Keratinocyte (primary cell): Measurements from ENCODE around the gene CCSAP. TPM values are rescaled to one million over a fixed set of nuclear protein-coding genes. Genes with fewer than 3 reads are reported as not detected.

Experiments used
- DNase-seq: peaks from one replicate; pipeline ENCODE4 v3.0.0-alpha.2; 2011; ENCODE audit warnings: low read depth, missing footprints, low spot score
- FAIRE-seq: peaks from 2 replicates; lab custom pipeline; 2011; peaks lifted over from hg19 to GRCh38; lab: Jason Lieb, UNC
- H2AFZ ChIP-seq: 2 replicates; pipeline ENCODE4 v1.6.0; 2012; ENCODE audit warnings: low read length, control low read depth, inconsistent platforms; ENCODE audit not compliant: control insufficient read depth
- H3K27ac ChIP-seq: 2 replicates; pipeline ENCODE4 v1.5.1; 2011; ENCODE audit warnings: low read length; ENCODE audit not compliant: control insufficient read depth, insufficient read depth
- H3K27me3 ChIP-seq: 3 replicates; pipeline ENCODE4 v1.6.0; 2011; ENCODE audit warnings: low read length; ENCODE audit not compliant: control insufficient read depth, insufficient read depth; ENCODE audit errors: extremely low read depth
- H3K36me3 ChIP-seq, 2 experiments: 2 replicates in 1 of 2; 3 replicates in 1 of 2; pipeline ENCODE4 v1.5.1; 2011; ENCODE audit warnings: low read length in 2 of 2, mild to moderate bottlenecking in 1 of 2; ENCODE audit not compliant: control insufficient read depth in 2 of 2, insufficient read depth in 2 of 2; ENCODE audit errors: extremely low read depth in 1 of 2
- H3K4me1 ChIP-seq: 3 replicates; pipeline ENCODE4 v1.5.1; 2011; ENCODE audit warnings: low read length; ENCODE audit not compliant: control insufficient read depth, insufficient read depth; ENCODE audit errors: extremely low read depth
- H3K4me2 ChIP-seq: 3 replicates; pipeline ENCODE4 v1.6.0; 2011; ENCODE audit warnings: low read depth, low read length; ENCODE audit not compliant: control insufficient read depth, insufficient read depth; ENCODE audit errors: extremely low read depth
- H3K4me3 ChIP-seq, 3 experiments: fragments of 200-600 bp in 1 of 3; sonication (generic) in 1 of 3; 2 replicates in 2 of 3; 3 replicates in 1 of 3; pipeline ENCODE4 v1.5.1; 2011 to 2016; ENCODE audit warnings: low read length in 3 of 3, mild to moderate bottlenecking in 3 of 3, control low read depth in 2 of 3, inconsistent platforms in 1 of 3, low read depth in 1 of 3, mixed read lengths in 1 of 3, mixed run types in 1 of 3, moderate library complexity in 1 of 3; ENCODE audit not compliant: control insufficient read depth in 2 of 3, insufficient read depth in 2 of 3; ENCODE audit errors: extremely low read depth in 1 of 3
- H3K79me2 ChIP-seq: 2 replicates; pipeline ENCODE4 v1.6.0; 2012; ENCODE audit warnings: low read length; ENCODE audit not compliant: control insufficient read depth, insufficient read depth
- H3K9ac ChIP-seq: 3 replicates; pipeline ENCODE4 v1.6.0; 2011; ENCODE audit warnings: low read length; ENCODE audit not compliant: control insufficient read depth, insufficient read depth; ENCODE audit errors: extremely low read depth
- H3K9me1 ChIP-seq: 3 replicates; pipeline ENCODE4 v1.6.0; 2011; ENCODE audit warnings: low read length; ENCODE audit not compliant: control insufficient read depth, insufficient read depth; ENCODE audit errors: extremely low read depth
- H3K9me3 ChIP-seq: 2 replicates; pipeline ENCODE4 v1.5.1; 2012; ENCODE audit warnings: low read depth, low read length; ENCODE audit not compliant: control insufficient read depth
- H4K20me1 ChIP-seq: 3 replicates; pipeline ENCODE4 v1.6.0; 2011; ENCODE audit warnings: low read length; ENCODE audit not compliant: control insufficient read depth, insufficient read depth; ENCODE audit errors: extremely low read depth
- EZH2 ChIP-seq: IDR thresholded peaks from one replicate; pipeline ENCODE4 v1.6.1; 2012; ENCODE audit warnings: inconsistent platforms, mild to moderate bottlenecking, low read length, moderate library complexity
- dilution Hi-C: fragments of 300-500 bp; cut with MboI; formaldehyde crosslinking; loops from one replicate; pipeline ENCODE4 v1.7.0; 2020; ENCODE audit warnings: low sequenced_read_pairs; ENCODE audit not compliant: extremely low pct_ligation_motif_present
- polyA plus RNA-seq, 5 experiments: library from polyadenylated mRNA; depleted of rRNA in 3 of 5; stranded (reverse) in 3 of 5; stranded (forward) in 1 of 5; unstranded in 1 of 5; fragments of >200 nt; gene quantifications; 1 replicate in 1 of 5; 2 replicates in 3 of 5; 3 replicates in 1 of 5; pipeline versions ENCODE4 v1.2.1 to v1.2.3, GENCODE V29; 2011 to 2012; ENCODE audit warnings: missing spikeins in 2 of 5, low read depth in 1 of 5, low replicate concordance in 1 of 5
- TF ChIP-seq, protein P1 (sequence below), 3 experiments: IDR thresholded peaks in 1 of 3; conservative IDR thresholded peaks in 1 of 3; optimal IDR thresholded peaks in 1 of 3; 2 replicates in 2 of 3; 3 replicates in 1 of 3; pipeline versions ENCODE3 to v1.5.1; 2011; ENCODE audit warnings: low read length in 3 of 3, mild to moderate bottlenecking in 3 of 3, moderate library complexity in 2 of 3, control low read depth in 1 of 3, inconsistent platforms in 1 of 3; ENCODE audit not compliant: insufficient read depth in 2 of 3; ENCODE audit errors: extremely low read depth in 1 of 3

Gene CCSAP
- polyA plus RNA-seq, 1 donor (not counting 4 experiments of a cell fraction or from before 2014, with no cell fraction given): 6.5 TPM

DNA sequence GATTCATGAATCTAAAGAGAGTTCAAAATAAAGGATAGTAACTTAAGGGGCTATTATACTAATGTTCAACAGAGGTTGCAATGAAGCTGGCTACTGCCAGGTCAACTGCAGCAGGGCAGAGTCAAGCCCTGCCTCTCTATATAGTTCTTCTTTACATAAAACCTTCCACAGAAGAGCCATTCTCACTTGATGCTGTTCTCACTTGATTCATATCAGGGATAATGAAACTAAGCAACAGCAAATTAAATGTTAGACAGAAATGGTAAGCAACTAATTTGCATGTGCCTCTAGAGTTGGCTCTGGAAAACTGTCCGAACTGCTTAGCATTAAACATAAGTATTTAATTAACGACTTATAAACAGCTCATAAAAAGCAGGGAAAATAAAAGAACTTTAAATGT lies 17.4 kb downstream of the CCSAP start:
- Histone ChIP-seq H3K36me3 (peaks cover 3 to 12% of the 10 kb centered on the region in 2 experiments), H3K27ac (no peak overlapping the region), H3K4me1 (no peaks in the 10 kb centered on the region)

DNA sequence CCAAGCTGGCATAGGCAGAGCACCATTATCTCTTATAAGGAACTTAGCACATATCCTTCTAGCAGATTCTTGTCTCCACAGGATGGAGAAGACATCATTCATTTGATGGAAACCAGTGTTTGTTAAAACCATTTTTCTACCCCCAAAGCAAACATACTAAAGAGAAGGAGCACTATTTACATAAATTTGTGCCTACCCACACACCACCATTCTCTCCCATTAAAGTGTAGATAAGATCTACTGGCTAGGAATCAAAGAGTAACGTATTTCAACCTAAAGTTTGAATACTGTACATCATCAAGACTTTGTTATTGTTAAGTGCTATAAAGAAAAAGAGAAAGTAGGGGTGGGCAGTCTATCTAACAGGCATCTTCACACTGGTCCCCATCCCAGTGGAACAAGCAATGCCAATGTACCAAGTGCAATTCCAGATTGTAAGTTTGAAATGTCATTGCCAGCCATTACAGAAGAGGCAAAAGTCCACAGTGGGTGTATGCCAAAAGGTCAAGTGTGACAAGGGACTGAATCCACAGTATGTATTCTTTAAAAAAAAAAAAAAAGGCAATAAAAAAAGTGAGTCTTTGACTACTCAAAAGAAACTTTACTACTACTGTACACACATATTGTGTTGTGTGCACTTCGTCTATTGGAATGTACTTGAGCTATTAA lies 18.8 kb downstream of the CCSAP start:
- Histone ChIP-seq H3K9me3 (no peaks in the 10 kb centered on the region), H2AFZ (no peak overlapping the region), H3K9me1 (no peaks in the 10 kb centered on the region), H3K27me3 (no peaks in the 10 kb centered on the region), H3K4me1 (no peaks in the 10 kb centered on the region), H3K36me3 (peaks cover 3 to 19% of the 10 kb centered on the region in 2 experiments), H3K4me2 (no peak overlapping the region), H3K9ac (no peak overlapping the region), H3K4me3 (no peak overlapping the region), H4K20me1 (no peaks in the 10 kb centered on the region), H3K27ac (no peak overlapping the region), H3K79me2 (no peaks in the 10 kb centered on the region)
- TF ChIP-seq, protein P1, sequence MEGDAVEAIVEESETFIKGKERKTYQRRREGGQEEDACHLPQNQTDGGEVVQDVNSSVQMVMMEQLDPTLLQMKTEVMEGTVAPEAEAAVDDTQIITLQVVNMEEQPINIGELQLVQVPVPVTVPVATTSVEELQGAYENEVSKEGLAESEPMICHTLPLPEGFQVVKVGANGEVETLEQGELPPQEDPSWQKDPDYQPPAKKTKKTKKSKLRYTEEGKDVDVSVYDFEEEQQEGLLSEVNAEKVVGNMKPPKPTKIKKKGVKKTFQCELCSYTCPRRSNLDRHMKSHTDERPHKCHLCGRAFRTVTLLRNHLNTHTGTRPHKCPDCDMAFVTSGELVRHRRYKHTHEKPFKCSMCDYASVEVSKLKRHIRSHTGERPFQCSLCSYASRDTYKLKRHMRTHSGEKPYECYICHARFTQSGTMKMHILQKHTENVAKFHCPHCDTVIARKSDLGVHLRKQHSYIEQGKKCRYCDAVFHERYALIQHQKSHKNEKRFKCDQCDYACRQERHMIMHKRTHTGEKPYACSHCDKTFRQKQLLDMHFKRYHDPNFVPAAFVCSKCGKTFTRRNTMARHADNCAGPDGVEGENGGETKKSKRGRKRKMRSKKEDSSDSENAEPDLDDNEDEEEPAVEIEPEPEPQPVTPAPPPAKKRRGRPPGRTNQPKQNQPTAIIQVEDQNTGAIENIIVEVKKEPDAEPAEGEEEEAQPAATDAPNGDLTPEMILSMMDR (optimal IDR thresholded peaks at IDR 0.05 in 1 of 3, IDR thresholded peaks at IDR 0.05 in 1 of 3, conservative IDR thresholded peaks at IDR 0.05 in 1 of 3; ENCODE audit: extremely low read depth in 1 of 3, insufficient read depth in 2 of 3, low read length in 3 of 3): no peak
- no peak for TF ChIP-seq EZH2
- FAIRE-seq (no peak), DNase-seq (no peak)
- dilution Hi-C loops: no loop called here

More for the DNA sequence above, 17.4 kb downstream of the CCSAP start:
- no peak for DNase-seq
- H3K4me3 ChIP-seq: no peak overlapping the region
- H3K9me1 ChIP-seq: no peaks in the 10 kb centered on the region
- H3K4me2 ChIP-seq: no peak overlapping the region
- no peak overlapping the region for H2AFZ ChIP-seq
- H4K20me1 ChIP-seq: no peaks in the 10 kb centered on the region
- H3K27me3 ChIP-seq: no peaks in the 10 kb centered on the region
- no peaks in the 10 kb centered on the region for H3K79me2 ChIP-seq
- dilution Hi-C loops: no loop called here
- TF ChIP-seq, protein P1 (optimal IDR thresholded peaks at IDR 0.05 in 1 of 3, IDR thresholded peaks at IDR 0.05 in 1 of 3, conservative IDR thresholded peaks at IDR 0.05 in 1 of 3; ENCODE audit: extremely low read depth in 1 of 3, insufficient read depth in 2 of 3, low read length in 3 of 3): no peak
- TF ChIP-seq EZH2: no peak
- no peak overlapping the region for H3K9ac ChIP-seq
- no peaks in the 10 kb centered on the region for H3K9me3 ChIP-seq
- no peak for FAIRE-seq
